CD4-positive, alpha-beta T cell treated with Interleukin-12 subunit alpha and Interleukin-12 subunit beta, for 1 hour (primary cell): ENCODE data around the gene ZNF419.

ENCODE experiments used
- DNase-seq: peaks from one replicate; pipeline ENCODE4 v3.0.0-alpha.2; 2020

The ZNF419 gene

DNA sequence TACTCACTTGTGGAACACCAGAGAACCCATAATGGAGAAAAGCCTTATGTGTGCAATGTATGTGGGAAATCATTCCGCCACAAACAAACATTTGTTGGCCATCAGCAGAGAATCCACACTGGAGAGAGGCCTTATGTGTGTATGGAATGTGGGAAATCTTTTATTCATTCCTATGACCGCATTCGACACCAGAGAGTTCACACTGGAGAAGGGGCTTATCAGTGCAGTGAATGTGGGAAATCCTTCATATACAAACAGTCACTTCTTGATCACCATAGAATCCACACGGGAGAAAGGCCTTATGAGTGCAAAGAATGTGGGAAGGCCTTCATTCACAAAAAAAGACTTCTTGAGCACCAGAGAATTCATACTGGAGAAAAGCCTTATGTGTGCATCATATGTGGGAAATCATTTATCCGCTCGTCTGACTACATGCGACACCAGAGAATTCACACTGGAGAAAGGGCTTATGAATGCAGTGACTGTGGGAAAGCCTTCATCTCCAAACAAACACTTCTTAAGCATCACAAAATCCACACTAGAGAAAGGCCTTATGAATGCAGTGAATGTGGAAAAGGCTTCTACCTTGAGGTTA lies 50.5 kb downstream of the ZNF419 start:
- no peak for DNase-seq
